Mucosa of gallbladder (tissue), 1 donor: ENCODE results near the gene MUC5AC. TPM values are rescaled to one million over a fixed set of nuclear protein-coding genes. Genes with fewer than 3 reads are reported as not detected.

Experiments used
- DNase-seq: peaks from one replicate; pipeline ENCODE4 v3.0.0-alpha.2; 2020; ENCODE audit warnings: low spot score
- total RNA-seq: library from RNA; stranded (reverse); gene quantifications from one replicate; pipeline ENCODE4 v1.2.1, GENCODE V29; 2021
- donor health status: DM: no; HTN: no; CAD: no.

Gene MUC5AC
- total RNA-seq, 1 donor from 2014 or later: 18.6 TPM

- no peak for DNase-seq
Measured at GRCh38 chr11:1194977-1195681, 37.4 kb downstream of the MUC5AC start.

GRCh38 chr11:1195682-1196515 lies 38.1 kb downstream of the MUC5AC start:
- DNase-seq: no peak

- no peak for DNase-seq
Measured at GRCh38 chr11:1196516-1197391, 39.0 kb downstream of the MUC5AC start.

GRCh38 chr11:1197431-1197885 lies 39.7 kb downstream of the MUC5AC start:
- DNase-seq: no peak

DNA sequence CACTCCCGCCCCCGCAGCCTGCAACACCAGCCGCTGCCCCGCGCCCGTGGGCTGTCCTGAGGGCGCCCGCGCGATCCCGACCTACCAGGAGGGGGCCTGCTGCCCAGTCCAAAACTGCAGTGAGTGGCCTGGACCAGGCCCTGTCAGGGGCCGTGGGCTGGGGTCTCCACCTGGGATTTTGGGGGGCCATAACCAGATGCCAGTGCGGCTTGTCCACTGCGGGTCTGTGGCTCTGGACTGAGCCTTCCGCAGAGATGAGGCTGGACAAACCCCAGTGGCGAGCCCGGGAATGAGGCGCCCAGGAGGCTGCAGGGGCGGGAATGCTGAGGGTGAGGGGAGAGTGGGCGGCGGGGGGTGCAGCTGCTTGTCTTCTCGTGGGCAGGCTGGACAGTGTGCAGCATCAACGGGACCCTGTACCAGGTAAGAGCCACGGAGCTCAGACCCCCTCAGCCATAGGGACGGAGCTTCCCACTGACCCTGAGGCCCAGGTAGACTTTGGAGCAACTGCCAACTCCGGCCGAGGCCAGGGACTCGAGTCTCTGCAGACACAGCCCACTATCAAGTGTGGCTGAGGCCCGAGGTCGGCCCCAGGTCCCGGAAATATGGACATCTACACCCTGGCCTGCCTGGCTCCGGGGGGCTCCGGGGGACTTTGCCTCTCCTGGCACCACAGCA lies 40.3 kb downstream of the MUC5AC start:
- no peak for DNase-seq

- no peak for DNase-seq
Measured at GRCh38 chr11:1198561-1199240, 40.9 kb downstream of the MUC5AC start.

- no peak for DNase-seq
Measured at GRCh38 chr11:1199241-1199750, 41.5 kb downstream of the MUC5AC start.

DNA sequence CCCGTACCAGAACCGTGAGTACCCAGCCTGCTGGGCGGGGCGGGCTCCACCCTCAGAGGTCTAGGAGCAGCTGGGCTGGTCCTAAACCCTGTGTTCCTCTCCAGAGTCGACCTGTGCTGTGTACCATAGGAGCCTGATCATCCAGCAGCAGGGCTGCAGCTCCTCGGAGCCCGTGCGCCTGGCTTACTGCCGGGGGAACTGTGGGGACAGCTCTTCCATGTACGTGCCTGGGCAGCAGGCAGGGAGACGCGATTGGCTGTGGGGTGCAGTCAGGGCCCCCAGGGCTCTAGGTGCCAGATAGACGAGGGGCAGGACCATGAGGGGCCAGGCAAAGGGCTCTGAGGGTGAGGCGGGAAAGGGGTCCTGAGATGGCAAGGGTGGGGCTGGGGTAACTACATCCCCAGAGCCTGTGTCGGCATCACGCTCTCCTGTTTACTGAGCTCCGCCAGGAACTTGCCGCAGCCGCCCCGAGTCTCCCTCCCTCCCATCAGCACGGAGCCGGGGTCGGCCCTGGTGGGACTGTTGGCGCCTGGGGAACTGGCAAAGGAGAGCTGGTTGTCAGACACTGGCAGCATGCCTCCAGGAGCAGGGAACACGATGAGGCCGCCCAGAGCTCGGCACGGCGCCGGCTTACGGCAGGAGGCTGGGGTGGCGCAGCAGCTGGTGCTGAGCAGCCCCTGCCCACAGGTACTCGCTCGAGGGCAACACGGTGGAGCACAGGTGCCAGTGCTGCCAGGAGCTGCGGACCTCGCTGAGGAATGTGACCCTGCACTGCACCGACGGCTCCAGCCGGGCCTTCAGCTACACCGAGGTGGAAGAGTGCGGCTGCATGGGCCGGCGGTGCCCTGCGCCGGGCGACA lies 42.2 kb downstream of the MUC5AC start:
- DNase-seq: no peak

DNA sequence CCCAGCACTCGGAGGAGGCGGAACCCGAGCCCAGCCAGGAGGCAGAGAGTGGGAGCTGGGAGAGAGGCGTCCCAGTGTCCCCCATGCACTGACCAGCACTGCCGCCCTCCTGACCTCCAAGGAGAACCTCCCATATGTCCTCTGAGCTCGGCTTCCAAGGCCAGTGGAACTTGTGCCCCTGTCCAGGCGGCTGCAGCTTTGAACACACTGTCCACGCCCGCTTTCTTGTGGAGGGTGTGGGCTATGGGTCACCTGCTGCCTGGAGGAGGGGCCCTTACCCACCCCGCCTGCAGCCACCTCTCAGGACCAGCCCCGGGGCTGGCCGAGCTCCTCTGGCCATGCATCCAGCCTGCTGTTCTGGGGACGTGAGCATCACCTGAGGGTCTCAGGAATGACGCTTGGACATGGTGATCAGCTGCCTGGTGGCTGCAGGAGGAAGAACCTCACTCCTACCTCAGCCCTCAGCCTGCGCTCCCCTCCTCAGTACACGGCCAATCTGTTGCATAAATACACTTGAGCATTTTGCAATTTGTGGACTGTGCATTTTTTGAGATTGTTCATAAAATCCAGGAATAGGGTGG lies 42.9 kb downstream of the MUC5AC start:
- no peak for DNase-seq

DNA sequence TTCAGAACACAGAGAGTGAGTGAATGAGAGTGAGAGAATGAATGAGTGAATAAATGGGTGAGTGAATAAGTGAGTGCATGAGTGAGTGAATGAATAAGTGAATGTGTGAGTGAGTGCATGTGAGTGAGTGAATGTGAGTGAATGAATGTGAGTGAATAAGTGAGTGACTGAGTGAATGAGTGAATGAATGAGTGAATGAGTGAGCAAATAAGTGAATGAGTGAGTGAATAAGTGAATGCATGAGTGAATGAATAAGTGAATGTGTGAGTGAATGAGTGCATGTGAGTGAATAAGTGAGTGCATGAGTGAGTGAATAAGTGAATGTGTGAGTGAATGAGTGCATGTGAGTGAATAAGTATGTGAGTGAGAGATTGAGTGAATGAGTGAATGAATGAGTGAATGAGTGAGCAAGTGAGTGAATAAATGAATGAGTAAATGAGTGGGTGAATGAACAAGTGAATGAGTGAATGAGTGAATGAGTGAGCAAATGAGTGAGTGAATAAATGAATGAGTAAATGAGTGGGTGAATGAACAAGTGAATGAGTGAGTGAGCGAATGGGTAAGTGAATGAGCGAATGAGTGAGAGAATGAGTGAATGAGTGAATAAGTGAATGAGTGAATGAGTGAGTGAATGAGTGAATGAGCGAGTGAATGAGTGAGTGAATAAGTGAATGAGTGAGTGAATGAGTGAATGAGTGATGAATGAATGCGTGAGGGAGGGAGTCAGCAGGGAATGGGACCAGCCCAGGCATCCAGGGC lies 43.8 kb downstream of the MUC5AC start:
- no peak for DNase-seq

GRCh38 chr11:1202154-1202775 lies 44.5 kb downstream of the MUC5AC start:
- no peak for DNase-seq

DNA sequence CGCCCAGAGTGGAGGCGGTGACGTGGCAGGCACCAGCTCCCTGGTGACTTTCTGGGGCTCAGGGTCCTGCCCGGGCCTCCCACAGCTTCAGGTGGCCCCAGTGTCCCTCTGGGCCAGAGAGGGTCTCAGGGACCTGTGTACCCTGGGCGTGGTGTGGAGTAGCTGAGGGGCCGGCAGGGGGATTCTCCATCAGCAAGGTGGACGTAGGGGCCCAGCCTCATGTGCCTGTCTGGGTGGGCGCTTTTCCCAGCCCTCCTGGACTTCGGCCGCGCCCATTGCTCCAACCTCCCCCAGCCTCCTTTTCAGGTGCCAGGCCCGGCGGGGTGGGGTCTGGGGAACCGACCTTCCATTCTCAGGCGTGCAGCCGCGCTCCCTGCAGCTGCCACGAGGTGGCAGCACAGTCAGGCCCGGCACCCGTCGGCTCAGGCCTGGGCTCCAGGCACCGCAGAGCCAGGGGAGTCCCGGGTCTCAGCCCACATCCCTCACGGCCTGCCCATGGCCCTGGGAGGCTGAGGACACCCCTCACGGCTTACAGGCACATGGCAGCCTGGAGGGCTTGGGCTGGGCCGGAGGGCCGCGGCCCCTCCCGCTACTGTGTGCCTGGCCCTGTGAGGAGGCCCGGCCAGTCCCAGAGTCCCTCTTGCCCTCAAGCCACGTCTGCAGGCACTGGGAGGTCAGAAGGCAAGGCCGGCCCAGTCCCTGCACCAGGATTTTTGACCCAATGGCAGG lies 45.2 kb downstream of the MUC5AC start:
- peak; percentile 60 for DNase-seq

GRCh38 chr11:1203505-1204271 lies 45.9 kb downstream of the MUC5AC start:
- no peak for DNase-seq

GRCh38 chr11:1204381-1205101 lies 46.8 kb downstream of the MUC5AC start:
- no peak for DNase-seq

DNA sequence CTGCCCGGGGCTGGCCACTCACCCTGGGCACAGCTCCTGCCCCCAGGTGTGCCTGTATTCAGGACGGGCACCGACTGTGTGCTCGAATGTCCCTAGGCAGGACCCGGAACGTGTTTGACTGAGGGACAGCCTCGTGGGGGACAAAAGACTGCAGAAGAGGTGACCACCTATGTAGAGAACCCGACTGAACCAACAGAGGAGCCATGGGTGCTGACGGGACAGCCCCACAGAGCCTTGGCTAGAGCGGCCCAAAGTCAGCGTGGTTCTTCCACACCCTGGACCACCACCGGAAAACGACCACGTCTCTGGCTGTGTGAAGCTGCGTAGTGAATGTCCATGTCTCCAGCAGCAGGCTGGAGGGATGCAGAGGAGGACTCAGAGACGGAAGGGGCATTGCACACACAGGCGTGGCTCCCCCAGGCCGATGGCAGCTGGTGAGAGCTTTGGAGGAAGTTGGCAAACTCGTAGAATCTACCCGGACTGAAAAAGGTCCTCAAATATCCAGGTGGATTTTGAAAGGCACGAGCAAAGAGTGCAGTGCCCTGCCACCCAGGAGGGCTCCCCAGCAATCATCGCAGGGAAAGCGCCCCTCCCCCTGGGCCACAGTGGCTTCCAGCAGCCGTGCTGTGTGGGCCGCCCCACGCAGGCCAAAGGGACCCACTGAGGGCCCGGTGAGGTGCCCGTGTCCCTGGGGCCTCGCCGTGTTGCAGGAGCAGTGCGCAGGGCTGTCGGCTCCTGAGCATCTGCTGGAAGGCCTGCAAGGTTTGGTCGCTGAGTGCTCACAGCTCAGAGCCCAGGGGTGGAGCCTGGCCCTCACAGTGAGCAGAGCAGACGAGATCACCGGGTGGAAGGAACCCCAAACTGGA lies 47.6 kb downstream of the MUC5AC start:
- no peak for DNase-seq
